HEK293T (cell line): ENCODE measurements around the gene NMUR1.

Experiments
- CTCF ChIA-PET: fragments of 350-600 bp; formaldehyde crosslinking; extraction: SDS; loops from one replicate; lab custom pipeline; 2021; ENCODE audit warnings: antibody characterized with exemption, inconsistent platforms; lab: Yijun Ruan, JAX
- POLR2A ChIA-PET: fragments of 350-600 bp; formaldehyde crosslinking; extraction: SDS; loops from one replicate; lab custom pipeline; 2020; ENCODE audit warnings: antibody characterized with exemption, inconsistent platforms; lab: Yijun Ruan, JAX
- DNase-seq: peaks from one replicate; pipeline ENCODE4 v3.0.0; 2012; ENCODE audit warnings: mixed read lengths; ENCODE audit errors: extremely low spot score
- ARNT ChIP-seq: fragments of 450-650 bp; IDR thresholded peaks from 2 replicates; pipeline ENCODE4 v1.6.1; 2017; ENCODE audit warnings: mild to moderate bottlenecking
- BHLHE40 ChIP-seq: fragments of 450-650 bp; IDR thresholded peaks from 2 replicates; pipeline ENCODE4 v1.6.1; 2016; ENCODE audit warnings: mild to moderate bottlenecking, moderate library complexity, borderline replicate concordance
- CTBP1 ChIP-seq: fragments of 450-650 bp; IDR thresholded peaks from 2 replicates; pipeline ENCODE4 v1.6.1; 2016; ENCODE audit warnings: borderline replicate concordance
- ELF4 ChIP-seq: fragments of 450-650 bp; IDR thresholded peaks from 2 replicates; pipeline ENCODE4 v1.6.1; 2017; ENCODE audit warnings: antibody characterized with exemption
- FOXA1 ChIP-seq: fragments of 450-650 bp; IDR thresholded peaks from 2 replicates; pipeline ENCODE4 v1.6.1; 2016; ENCODE audit warnings: mild to moderate bottlenecking
- FOXK2 ChIP-seq: fragments of 450-650 bp; IDR thresholded peaks from 2 replicates; pipeline ENCODE4 v1.6.1; 2016; ENCODE audit warnings: mild to moderate bottlenecking
- FOXM1 ChIP-seq: fragments of 450-650 bp; IDR thresholded peaks from 2 replicates; pipeline ENCODE4 v1.6.1; 2017; ENCODE audit warnings: mild to moderate bottlenecking, borderline replicate concordance
- HDGF ChIP-seq: fragments of 450-650 bp; IDR thresholded peaks from 2 replicates; pipeline ENCODE4 v1.6.1; 2017; ENCODE audit warnings: antibody characterized with exemption, borderline replicate concordance
- L3MBTL2 ChIP-seq: fragments of 450-650 bp; conservative IDR thresholded peaks from 2 replicates; pipeline ENCODE4 v1.6.1; 2016; ENCODE audit warnings: mild to moderate bottlenecking
- LEF1 ChIP-seq: fragments of 450-650 bp; IDR thresholded peaks from 2 replicates; pipeline ENCODE4 v1.6.1; 2017; ENCODE audit warnings: mild to moderate bottlenecking, borderline replicate concordance
- NFRKB ChIP-seq: fragments of 450-650 bp; IDR thresholded peaks from 2 replicates; pipeline ENCODE4 v1.6.1; 2016; ENCODE audit warnings: mild to moderate bottlenecking, moderate library complexity
- PKNOX1 ChIP-seq: fragments of 450-650 bp; IDR thresholded peaks from 2 replicates; pipeline ENCODE4 v1.6.1; 2016
- SP1 ChIP-seq: fragments of 450-650 bp; IDR thresholded peaks from 2 replicates; pipeline ENCODE4 v1.6.1; 2017
- SUZ12 ChIP-seq: fragments of 450-650 bp; IDR thresholded peaks from 2 replicates; pipeline ENCODE4 v1.6.1; 2016; ENCODE audit warnings: mild to moderate bottlenecking
- TARDBP ChIP-seq: fragments of 450-650 bp; IDR thresholded peaks from 2 replicates; pipeline ENCODE4 v1.6.1; 2016
- ZNF384 ChIP-seq: fragments of 450-650 bp; IDR thresholded peaks from 2 replicates; pipeline ENCODE4 v1.6.1; 2016

Gene NMUR1

DNA sequence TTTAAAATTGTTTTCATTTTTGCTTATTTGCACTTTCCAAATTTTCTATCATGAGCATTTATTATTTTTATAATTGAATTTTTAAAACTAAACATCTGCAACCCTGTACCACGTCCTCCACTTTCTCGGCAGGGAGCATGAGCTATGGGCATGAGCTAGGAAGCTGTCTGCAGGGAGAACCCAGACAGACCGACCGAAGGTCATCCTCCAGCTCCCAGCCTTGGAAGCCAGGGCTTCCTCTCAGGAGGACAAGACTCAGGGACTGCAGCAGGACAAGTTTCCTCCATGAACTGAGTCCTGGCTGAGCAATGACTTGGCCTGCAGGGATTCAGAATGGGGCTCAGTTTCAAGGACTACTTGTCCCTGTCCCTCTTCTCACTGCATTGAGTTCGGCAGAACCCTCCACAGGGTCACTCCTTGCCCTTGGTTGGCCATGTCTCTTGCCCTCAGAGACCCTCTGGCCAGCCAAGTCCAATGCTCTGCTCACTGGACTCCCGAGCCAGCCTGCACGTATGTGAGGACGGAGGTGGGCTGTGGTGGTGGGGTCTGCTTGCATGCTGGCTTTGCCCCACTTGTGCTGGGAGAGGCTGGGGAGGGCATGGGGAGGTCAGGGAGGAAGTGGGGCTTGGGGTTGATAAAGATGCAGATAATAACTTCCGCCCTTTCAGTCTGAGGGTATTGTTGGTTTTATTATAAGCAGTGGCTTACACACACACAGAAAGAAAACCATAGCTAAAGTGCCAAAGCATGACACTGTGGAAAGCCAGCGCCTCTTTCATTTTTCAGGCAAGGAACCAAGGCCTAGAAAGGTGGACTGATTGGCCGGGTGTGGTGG lies 6.6 kb downstream of the NMUR1 start:
- TF ChIP-seq BHLHE40 (no peak), LEF1 (no peak), CTBP1 (no peak), FOXA1 (no peak), ZNF384 (no peak), HDGF (no peak), FOXM1 (no peak), SP1 (no peak), PKNOX1 (no peak), FOXK2 (no peak), ELF4 (no peak), TARDBP (no peak)
- CTCF ChIA-PET: interaction anchor here (0.6 kb wide), 2 partner anchors 11 to 38 kb away, joined by 3 read pairs; no protein-coding TSS in a partner anchor
- POLR2A ChIA-PET: no interaction called here
- DNase-seq: no peak

DNA sequence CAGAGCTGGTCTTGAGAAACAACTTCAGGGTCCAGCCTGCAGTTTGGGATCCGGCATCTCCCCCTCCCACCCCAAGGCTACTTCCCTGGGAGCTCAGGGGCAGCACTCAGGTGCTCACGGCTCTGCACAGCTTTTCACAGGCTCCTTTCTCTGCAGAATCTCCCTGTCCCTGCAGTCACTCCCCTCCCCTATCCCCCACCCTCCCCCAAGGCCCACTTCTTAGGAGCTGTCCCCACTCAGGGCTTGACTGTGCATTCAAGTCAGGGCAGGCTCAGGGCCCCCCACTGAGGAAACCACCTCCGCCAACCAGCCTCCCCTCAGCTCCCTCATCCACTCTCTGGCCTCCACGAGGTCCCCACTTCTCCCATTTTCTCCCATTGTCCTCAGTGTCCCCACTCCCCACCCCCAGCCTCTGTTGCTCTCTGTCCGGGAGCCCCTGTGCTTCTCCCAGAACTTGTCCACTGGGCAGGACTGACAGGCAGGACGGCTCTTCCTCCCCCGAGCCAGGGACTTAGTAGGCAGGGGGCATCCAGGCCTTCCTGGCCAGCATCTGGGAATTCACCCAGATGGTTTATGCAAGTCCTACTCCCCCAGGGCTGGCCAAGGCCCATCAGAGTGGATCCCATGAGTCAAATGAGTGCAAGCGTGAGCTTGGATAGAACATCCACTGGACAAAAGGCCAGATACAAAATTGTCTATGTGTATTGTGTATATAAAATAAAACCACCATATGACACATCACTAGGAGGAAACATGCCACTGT lies 7.6 kb downstream of the NMUR1 start:
- TF ChIP-seq FOXA1 (no peak), SP1 (no peak), TARDBP (no peak), FOXM1 (no peak), ARNT (no peak), L3MBTL2 (no peak), ELF4 (no peak), CTBP1 (no peak), PKNOX1 (no peak), FOXK2 (no peak), HDGF (no peak), NFRKB (no peak), LEF1 (no peak), SUZ12 (no peak), ZNF384 (no peak), BHLHE40 (no peak)
- ChIA-PET POLR2A (no interaction called here), CTCF (interaction anchor here (0.5 to 1.7 kb wide), 5 partner anchors 8 to 41 kb away, joined by 3 to 4 read pairs (median 3); partner anchors contain the start of gene NMUR1)
- DNase-seq: no peak

DNA sequence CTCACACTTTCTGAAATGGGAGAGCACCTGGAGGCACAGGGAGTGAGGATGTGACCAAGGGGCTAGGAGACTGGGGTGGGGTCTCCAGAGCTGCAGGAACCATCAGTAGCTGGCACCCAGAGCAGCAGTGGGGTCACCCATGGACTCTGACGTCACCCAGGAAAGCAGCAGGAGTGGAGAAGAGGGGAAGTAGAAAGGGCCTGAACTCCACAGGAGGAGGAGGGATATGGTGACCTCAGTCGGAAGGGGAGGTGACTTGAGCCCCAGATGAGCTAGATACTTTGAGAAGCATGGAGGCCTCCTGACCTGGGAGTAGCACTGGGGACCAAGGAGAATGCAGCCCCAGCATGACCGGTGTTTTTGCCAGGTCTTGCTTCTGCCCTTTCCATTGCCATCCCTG lies 8.8 kb downstream of the NMUR1 start:
- POLR2A ChIA-PET: no interaction called here
- CTCF ChIA-PET: interaction anchor here (1.0 to 1.7 kb wide), 2 partner anchors 9 to 42 kb away, joined by 3 to 4 read pairs; partner anchors contain the start of gene NMUR1
- no peak for TF ChIP-seq PKNOX1
- no peak for TF ChIP-seq ELF4
- TF ChIP-seq FOXM1: no peak
- TF ChIP-seq FOXK2: no peak
- TF ChIP-seq SUZ12: no peak
- no peak for TF ChIP-seq BHLHE40
- no peak for TF ChIP-seq ARNT
- TF ChIP-seq CTBP1: no peak
- TF ChIP-seq TARDBP: no peak
- no peak for TF ChIP-seq NFRKB
- no peak for TF ChIP-seq LEF1
- no peak for TF ChIP-seq ZNF384
- TF ChIP-seq L3MBTL2: no peak
- no peak for DNase-seq

DNA sequence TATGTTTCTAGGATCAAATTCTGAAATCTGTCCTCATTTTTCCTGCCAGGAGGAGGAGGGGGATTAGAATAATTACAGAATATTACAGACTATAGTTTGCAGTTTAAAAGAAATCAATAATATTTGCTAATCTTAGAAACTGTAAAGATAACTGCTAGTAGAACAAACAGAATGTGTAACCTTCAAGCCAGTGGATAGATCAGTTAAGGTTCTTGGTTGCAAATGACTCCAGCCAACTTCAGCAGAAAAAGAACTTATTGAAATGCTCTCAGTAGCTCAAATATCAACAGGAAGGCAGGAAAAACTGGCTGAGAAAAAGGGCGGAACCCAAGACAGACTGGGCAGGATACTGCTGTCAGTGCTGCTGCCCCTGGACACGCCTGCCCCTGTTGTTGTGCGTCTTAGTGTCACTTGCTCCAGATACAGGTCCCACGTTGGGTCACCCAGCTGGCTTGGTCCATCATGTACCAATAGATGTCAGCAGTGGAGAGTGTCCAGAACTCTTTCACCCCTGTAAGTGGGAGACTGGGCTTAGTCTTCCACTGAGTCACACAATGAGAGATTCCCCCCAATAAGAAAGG lies 10.2 kb downstream of the NMUR1 start:
- ChIA-PET POLR2A (no interaction called here), CTCF (no interaction called here)
- DNase-seq: no peak
- TF ChIP-seq BHLHE40: no peak
- TF ChIP-seq HDGF: no peak
- TF ChIP-seq SUZ12: no peak
- TF ChIP-seq FOXM1: no peak
- TF ChIP-seq SP1: no peak
- TF ChIP-seq PKNOX1: no peak
- TF ChIP-seq ZNF384: no peak
- no peak for TF ChIP-seq ELF4
- TF ChIP-seq LEF1: no peak
- no peak for TF ChIP-seq FOXA1
- no peak for TF ChIP-seq CTBP1
- TF ChIP-seq NFRKB: no peak
- TF ChIP-seq TARDBP: no peak
- no peak for TF ChIP-seq L3MBTL2
